NCI-H524 (cell line): Measurements from ENCODE around the gene PACS2.
"Not testable (repeated sequence)": the region's sequence is repeated elsewhere in the genome, so short reads cannot be mapped to it uniquely, and the experiment has no call there.

Source experiments
- DNase-seq, 2 experiments: peaks; one replicate each; lab custom pipeline; 2025; lab: John Stamatoyannopoulos, UW

The PACS2 gene

DNA sequence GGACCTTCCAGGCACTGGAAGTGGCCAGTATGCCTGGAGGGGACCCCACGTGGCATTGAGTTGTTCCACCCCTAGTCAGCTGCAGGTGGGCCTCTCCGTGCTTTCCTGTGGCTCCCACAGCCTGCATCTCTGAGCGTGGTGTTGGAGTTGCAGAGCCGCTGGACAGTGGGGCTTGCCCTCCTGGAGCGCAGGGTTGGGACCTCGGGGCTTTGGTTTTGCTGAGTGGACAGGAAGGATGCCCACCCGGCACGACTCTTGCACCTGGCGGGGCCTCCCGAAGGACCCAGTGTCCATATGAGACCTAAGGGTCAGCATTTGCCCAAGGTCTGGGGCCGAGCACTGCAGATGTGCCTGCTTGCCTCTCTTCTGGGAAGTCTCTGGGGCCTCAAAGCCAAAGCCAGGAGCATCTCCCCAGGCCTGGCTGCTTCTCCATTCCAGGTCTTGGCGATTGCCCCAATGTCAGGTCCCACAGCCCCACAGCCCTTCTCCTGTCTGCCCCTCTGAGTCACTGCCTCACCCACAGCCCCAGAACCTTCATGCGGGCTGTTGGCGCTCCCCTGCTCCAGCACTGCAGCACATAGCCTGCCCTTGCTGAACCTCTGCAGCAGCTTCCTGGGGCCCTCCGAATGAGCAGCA, 1.5 kb downstream of the PACS2 start:
- DNase-seq = no peak

DNA sequence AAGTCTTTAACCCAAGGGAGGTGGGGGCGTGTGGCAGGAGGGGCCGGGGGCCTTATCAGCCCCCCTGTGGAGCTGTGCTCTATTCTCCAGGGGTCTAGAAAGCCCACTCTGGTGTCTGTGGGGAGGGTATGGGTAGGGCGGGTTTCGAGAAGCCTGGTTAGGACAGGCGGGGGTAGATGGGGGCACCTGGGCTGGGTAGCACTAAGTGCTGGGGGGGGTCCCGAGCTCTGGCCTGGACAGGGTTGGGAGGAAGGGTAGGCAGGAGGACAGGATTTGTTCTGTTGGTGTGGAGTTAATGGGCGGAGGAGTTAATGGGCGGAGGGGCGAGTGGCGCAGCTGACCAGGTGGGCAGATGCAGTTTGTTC, 2.0 kb downstream of the PACS2 start:
- DNase-seq = no peak

DNA sequence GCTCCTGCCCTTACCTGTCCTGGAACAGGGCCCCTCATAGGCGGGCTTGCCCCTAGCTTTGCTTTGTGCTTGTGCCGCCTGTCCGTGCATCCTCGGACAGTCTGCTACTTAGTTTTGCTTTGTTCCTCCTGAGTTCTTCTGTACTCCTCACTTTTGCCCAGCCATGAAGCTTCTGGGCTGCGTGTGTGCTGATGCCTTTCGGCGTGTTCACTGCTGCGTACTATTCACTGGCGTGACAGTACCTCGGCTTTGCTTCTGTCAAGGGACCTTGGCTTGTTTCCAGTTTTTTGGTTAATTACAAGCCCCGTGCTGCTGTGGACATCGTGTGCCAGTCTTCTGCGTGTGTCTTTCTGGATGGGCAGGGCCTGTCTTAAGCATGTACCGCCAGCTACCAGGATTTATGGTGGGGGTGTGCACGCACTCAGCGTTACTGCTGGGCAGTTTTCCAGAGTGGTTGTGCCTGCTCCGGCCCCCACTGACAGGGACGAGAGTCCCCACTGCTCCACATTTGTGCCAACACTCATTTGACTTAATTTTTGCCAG, 2.5 kb downstream of the PACS2 start:
- DNase-seq = no peak

DNA sequence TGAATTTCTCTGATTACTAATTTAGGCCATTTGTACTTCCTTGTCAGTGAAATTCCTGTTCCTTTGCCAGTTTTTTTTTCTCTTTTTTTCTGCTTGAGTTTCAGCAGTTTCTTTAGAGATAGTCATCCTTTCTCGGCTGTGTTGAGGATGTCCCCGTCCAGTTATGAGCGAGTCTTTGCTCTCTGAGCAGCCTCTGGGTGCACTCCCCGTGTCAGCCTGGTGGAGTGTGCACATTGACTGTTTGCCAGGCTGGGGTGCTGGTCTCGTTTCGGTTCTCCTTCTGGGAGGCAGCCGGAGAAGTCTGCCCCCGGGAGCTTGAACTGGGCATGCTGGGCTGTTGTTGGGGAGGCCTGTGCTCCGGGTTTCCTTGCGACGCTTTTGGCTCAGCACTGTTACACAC, 3.0 kb downstream of the PACS2 start:
- DNase-seq = no peak

DNA sequence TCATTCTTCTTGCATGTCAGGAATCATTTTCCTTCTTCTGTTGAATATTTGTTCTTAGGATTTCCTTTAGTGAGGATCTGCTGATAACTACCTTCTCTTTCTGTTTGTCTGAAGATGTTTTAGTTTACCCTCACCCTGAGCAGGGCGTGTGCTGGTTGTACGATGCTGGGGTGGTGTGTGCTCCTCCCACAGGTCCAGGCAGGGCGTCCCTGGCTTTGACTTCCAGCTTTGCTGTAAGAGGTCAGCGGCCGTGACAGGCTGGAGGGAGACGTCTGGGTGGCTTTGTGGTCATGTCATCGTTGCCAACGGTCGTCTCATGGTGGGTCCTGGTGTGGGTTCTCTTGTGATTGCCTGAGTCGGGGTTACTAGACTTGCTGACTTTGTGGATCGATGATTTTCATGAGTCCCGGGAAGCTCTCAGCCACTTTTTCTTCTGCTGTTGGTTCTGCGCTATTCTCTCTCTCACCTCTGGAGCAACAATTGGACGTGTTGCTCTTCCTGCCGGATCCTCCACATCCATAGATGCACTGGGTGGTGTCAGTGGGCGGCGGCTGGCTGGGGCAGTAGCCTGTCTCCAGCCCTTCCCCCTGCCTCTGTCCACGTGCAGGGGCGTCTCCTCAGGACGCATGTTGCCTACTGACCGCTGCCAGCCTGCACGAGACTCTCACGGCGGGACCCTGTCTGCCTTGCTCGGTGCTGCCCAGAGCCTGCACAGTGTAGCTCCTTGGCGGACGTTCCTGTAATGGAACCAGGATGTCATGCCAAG, 8.4 kb downstream of the PACS2 start:
- DNase-seq = no peak

DNA sequence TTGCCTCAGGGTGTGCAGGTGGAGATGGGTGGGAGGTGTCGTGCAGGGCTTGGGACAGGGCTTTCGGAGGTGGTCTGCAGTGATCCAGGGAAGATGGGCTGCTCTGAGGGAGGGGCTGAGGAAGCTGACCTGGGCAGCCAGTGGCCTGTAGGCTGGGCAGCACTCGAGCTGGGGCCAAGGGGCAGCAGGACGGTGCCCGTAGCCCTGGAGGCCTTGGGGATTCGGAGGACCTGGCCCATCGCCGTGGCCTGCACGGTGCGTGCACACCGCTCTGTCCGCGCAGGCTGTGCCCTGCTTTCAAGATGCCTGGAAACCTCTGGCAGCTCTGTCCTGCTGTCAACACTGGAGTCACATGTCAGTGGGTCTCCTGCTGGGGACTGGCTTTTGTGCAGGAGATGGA, 9.1 kb downstream of the PACS2 start:
- DNase-seq = no peak

DNA sequence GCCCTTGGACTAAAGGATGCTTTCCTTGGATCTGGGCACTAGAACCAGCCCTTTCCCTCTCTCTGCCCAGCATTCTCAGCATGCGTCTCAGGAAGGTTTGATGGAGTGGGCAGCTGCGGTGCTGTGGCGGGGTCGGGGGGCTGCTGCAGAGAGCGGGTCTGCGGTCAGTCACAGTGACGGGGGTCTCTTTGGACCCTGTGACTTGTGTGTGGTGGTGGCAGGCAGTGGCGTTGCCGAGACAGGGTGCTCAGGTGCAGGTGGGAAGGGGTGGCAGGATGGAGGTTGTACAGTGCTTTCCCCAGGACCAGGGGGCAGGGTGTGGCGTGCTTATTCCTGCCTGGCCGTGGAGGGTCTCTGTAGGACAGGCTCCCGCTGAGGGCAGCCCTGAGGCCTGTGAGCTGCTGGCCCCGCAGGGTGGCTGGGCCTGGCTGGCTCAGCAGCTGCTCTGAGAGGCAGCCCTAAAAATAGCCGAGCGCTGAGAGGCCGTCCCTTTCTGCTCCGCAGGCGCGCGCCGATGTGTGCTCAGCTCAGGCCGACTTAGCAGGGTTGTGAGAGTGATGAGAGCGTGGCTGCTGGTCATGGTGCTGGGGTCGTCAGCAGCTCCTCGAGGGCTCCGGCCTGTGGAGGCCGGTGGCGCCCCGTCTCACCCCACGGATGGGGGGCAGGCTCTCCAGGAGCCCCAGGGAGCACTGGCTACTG, 9.7 kb downstream of the PACS2 start:
- DNase-seq = no peak

DNA sequence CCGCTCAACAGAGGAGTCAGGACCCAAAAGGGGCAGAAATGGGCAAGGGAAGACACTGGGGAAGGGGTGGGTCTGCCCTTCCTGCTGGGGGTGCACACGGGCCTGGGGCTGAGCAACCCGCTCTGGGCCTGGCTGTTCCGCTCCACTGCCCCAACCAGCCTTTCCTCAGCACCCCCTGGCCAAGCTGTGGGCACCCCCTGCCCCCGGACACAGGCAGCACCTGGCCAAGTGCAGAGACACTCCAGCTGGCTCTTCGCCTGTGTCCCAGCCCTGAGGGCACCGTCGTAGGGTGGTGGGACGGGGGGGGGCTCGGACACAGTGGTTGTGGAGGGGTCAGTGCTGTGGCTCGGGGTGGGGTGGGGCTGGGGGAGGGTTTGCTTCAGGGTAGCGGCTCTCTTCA, 10.3 kb downstream of the PACS2 start:
- DNase-seq = no peak

DNA sequence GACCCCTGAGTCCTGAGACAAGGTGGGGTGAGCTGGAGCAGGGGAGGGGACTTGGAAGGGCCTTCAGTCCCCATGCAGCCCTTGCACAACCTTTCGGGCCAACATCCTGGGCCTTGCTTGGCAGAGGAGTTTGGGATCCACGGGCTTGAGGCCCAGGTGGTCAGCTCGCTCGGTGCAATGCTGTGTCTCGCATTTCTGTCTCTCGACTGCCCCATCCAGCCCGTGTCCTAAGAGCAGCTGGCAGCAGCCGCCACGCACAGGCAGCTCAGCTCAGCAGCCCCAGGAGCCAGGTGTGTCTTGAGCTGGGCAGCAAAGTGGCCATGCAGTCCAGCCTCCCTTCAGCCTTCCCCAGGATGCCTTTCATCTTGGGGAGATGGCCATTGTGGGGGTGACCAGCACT, 10.8 kb downstream of the PACS2 start:
- no peak for DNase-seq

DNA sequence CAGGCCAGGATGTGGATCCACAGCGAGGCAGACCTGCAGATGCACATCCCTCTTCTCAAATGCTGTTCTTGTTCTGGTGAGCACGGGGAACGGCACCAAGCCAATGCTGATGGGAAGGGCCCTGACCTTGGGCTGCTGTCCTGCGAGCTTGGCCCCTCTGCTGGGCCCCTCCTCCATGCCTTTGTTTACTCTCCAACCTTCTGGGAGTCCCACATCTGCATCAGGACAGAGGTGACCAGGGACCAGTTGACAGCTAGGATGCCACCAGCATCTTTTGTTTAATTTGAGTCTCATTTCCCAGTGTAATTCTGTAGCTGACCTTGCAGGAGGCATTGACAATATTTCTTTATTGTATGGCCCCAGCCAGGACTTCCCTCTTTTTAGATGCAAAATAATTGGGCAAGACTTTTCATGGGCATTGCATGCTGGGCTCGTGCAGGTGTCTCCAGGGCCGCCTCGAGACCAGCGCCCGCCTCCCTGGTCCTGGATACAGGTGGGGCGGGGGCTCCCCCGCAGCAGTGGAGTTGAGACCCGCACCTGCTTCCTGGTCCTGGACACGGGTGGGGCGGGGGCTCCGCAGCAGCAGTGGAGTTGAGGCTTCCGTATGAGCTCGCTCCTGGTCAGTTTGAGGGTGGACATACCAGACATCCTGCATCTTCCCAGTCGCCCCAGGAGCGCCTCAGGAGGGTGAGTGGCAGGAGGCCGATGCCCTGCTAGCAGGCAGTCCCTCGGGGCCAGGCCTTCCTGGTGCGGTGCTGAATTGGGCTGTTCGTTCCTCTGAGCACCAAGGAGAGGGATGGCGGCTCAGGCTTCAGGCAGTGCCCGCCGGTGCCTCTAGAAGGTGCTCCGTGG, 11.4 kb downstream of the PACS2 start:
- DNase-seq = no peak

DNA sequence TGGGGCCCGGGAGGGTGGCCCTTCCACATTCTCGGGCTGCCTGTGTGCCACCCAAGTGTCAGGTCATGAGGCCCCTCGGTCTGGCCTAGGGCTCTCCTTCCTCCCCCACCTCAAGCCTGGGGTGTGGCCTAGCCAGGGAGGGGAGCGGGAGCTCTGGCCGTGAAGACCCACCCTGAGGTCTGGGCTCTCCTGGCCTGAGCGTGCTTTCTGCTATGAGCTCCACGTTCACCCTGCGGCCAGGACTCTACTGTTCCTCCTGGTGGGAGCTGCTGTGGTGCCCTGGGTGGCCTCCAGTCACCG, 12.0 kb downstream of the PACS2 start:
- no peak for DNase-seq

DNA sequence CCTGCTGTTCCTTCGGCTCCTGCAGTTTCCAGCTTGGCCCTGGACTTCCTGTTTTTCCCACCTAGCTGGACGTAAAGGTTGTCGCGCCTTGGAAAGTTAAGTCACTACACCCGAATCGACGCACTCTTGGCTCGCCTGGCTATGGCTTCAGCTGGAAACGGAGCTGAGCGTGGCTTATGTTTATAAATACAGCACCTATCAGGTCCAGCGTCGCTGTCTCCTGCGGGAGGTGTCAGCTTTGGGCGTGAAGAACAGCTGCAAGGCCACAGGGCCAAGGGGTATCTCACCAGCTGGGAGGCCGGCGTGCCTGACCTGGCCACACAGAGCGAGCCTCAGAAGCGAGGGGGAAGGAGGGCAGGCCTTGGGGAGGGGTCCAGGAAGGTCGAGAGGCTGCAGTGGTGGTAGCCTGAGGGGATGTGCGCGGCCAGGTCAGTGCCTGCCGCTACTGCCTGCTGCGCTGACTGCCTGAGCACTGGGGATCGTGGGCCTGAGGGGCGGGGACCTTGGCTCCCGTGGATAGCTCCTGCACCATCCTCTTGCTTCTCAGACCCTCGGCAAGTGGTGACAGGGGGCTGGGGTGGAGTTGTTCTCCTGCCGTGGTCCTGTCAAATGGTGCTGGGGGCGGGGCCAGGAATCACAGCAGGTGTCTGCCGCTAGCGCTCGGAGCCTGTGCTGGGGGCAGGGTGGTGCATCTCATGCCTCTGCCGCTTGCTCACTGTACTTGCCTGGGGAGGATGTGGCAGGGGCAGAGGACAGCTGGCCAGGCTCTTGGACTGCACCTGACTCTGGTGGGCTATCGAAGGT, 12.5 kb downstream of the PACS2 start:
- DNase-seq = peak in 1 of 2 experiments; percentile 42

DNA sequence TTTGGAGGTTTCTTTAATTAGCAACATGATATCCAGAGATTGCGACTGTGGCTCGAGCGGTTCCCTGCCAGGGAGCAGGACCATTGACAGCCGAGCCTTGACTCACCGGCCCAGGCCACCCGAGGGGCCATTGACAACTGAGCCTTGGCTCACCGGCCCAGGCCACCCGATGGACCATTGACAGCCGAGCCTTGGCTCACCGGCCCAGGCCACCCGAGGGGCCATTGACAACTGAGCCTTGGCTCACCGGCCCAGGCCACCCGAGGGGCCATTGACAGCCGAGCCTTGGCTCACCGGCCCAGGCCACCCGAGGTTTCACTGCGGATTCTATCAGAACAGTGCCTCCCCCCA, 13.1 kb downstream of the PACS2 start:
- DNase-seq = not testable (repeated sequence)

DNA sequence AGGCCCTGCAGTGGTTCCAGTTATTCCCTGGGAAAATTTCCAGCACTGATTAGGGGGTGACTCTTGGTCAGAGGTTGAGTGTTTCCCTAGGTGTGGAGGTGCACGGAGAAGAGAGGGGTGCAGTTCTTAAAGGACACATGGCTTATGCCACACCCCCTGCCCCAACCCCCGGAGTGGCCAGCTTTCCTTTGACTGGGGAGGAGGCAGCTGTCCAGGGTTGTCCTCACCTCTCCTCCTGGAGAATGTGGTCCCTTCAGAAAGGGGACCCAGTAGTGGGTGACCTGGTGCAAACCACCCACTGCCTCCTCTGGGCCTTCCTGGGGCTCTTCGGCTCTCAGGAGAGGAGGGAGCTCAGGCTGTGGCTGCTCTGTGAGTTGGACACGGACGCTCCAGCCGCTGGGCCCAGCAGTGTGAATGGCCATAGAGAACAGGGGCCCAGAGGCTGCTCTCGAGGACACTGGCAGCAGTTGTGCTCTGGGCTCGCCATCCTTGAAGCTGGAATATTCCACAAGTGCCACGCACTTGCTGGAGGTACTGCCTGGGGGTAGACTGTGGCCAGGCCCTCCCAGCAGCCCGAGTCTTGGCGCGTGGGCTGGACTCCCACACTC, 13.6 kb downstream of the PACS2 start:
- no peak for DNase-seq

DNA sequence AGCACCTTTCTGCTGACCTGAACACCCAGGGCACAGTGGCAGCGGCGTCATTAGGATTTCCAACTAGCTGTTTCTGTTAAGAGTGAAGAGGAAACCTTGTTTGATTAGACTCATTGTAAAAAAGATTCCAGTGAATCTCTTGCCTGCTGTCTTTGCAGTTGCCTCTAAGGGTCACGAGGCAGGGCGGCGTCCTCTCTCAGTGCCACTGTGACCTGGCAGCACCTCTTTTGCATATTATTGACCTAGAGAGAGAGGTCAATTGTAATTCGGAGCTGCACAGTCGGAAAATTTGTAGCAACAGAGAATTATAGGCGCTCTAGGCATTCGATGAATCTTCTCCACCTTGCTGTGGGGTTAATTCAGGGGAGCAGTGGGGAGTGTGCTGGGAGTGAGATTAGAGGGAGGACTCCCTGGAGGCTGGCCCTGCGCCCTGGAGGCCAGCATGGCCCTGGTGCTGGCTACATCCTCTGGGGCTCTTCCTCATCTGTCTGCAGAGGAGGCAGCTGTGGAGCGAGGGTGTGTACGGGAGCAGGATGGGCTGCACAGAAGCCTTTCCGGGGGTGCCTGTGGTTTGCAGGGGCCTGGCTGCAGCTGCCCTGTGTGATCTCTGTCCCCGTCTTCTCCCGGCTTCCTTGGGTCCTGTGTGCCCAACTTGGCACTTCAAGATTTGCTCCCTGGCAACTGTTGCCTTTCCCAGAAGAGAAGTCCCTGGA, 14.3 kb downstream of the PACS2 start:
- no peak for DNase-seq

DNA sequence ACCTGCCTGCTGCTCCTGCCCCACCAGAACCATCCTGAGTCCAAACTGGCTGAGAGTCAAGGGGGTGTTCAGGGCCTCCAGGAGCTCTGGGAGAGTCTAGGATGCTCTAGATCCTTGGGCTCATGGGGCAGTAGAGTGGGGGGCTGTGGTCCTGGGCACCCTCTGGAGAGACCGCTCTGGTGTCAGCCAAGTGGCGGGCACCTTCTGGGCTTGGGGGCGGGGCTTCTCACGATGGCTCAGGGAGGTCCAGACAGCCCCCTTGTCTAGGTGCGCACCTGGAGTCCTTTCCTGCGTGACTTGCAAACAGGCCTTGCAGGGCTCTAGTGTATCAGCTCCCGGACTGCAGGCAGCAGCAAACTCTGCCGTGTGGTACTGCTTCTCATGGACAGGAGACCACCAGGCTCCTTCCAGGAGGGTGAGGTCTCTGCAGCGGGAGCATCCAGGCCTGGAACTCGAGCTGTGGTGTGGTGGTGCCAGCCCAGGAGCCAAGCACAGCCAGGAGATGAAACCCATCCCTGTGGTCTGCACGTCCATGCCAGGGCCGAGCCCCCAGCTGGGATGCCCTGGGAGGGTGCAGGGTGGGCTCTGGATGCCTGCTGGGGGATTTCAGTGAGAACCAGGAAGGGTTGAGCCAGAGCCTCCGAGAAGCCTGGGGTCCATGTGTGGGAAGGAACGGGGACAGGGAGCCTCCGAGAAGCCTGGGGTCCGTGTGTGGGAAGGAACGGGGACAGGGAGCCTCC, 15.0 kb downstream of the PACS2 start:
- no peak for DNase-seq

DNA sequence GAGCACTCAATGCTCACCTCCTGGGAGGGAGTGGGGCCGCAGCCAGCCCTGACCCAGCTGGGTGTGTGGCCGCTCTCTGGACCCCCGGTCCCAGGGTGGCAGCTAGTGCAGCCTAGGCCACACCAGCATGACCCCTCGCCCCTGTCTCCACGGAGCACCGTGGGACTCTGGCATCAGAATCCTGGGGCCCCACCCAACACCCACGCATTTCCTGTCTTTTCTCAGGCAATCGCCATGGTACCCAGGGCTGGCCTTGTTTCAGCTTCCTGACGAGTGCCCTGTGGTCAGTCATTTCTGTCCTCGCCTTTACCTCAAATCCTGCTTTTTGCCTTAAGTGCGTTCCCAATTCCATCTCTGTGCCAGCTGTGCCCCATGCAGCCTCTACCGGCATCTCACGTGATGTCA, 15.9 kb downstream of the PACS2 start:
- DNase-seq = no peak

DNA sequence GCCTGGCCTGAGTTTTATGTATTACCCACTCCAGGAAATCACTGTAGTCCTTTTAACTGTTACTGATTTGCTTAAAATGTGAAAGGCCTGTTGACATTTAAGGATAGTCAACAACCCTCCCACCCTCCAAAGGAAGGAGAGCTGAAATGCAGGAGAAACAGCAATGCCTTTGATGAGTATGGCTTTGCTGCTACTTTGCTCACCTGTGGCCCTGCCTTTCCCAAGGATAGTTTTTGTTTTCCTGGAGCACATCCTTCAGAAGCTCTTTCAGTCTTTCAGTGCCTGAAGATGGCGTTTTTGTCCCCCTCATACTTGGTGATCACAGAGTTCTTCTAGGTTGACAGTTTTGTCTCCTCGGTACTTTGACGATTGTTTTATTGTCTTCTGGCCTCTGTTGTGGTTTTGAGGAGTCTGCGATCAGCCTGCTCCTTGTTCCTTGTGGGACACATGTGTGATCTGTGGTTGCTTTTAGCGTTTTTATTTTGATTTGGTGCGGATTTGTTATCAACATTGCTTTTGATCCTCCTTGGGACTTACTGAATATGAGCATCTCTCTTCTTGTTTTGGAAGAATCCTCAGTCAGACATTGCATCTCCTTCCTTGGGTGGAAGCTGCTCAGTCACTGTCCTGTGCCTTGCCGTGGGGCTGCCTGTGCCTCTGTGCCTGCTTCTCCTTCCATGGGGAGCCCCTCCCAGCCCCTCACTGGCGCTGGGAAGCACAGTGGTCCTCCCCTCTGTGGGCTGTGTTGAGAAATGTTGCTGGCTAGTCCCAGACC, 17.2 kb downstream of the PACS2 start:
- DNase-seq = no peak

DNA sequence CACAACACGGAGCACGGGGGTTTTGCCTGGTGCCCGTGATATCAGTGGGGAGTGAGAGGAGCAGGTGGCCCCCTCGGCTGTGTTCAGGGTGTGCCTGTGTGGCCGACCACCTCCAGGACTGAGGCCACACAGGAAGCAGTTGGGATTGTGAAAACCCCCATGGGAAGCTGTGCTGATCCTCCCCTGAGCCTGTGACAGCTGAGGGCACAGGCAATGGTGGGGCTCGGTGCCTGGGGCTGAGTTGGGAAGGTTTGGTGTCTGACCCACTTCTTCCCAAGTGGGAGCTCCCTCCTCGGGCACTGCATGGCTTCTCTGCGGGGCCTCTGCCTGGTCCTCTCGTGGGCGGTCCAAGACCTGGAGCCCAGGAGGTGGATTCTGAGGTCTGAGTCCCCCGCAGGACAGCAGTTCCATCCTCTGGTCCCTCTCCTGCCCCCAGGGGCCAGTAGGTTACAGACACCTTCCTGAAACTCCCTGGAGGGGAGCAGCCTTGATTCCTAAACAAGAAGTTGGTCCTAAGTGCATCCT, 17.9 kb downstream of the PACS2 start:
- no peak for DNase-seq
